T-helper 2 cell treated with Interferon-gamma antibody and Interleukin-4, amounts not matched to agents 100 ng/mL and 5 ng/mL, for 36 hours (primary cell): ENCODE data around the gene ERC2. TPM values are rescaled to one million over a fixed set of nuclear protein-coding genes. Genes with fewer than 3 reads are reported as not detected.

ENCODE experiments used
- intact Hi-C: fragments of 100-400 bp; cut with micrococcal nuclease; formaldehyde crosslinking; loops from one replicate; pipeline ENCODE4 v1.15.1; 2023
- total RNA-seq: library from RNA; stranded (reverse); gene quantifications from 2 replicates; pipeline ENCODE4 v1.2.3, GENCODE V29; 2022

Gene ERC2
- total RNA-seq, 1 donor from 2014 or later = 0.20 TPM

DNA sequence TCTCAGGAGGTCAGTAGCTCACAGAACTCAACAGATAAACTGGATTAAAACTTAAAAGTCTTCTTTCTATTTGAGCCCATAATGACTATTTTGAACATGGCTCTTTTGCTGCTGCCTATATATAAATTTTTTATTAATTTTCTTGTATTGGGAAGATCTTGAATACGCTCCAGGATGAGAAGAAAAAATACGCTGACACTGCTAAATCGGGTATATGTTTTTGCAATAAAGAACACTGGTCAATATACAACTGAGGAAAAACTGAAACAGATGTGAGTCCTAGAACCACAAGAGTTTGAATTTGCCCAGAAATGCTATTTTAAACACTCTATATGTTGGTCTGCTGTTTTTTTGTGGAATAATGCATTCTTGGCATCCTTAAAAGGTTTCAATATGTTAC, 1001.7 kb downstream of the ERC2 start:
- intact Hi-C loops = no loop called here

DNA sequence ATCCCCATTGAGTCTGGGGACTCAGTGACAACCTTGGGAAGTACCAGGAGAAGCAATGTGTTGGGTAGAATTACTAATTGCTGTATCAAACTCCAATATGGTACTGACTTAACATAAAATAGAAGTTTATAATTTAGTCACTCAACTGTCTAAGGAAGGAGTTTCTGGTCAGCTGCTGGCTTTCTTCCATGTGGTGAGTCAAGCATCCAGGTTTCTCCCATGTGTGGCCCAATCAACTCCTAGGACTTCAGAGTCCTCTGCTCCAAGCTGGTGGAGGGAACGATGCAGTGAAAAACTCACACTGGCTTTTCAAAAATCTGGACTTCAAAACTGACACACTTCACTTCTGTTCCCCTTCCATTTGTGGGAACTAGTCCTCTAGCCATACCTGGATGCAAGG, 1006.4 kb downstream of the ERC2 start:
- intact Hi-C loops = no loop called here

DNA sequence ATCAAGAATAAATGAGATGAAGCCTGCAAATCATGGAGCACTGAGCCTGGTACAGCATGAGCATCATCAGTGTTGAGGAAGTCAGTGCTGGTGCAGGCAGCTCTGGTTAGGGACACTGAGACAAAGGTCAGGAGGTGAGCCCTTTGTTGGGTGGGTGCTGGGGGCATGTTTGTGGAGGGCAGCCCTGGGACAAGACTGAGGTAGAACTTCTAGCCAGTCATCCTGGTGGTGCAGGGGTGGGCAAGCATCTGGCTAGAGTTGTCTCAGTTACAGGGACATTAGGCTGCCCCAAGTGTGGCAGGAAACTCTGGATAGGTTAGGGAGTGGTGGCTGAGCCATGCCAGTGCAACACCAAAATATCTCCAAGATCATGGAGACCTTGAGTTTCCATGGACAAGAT, 1008.4 kb downstream of the ERC2 start:
- intact Hi-C loops = no loop called here

Other genes starting within 250 kb of the ERC2 start
- gene CCDC66, start 88.7 kb upstream of the ERC2 start, total RNA-seq = 40.5 and 41.6 TPM in 2 replicates
- 74.3 and 78.9 TPM in 2 replicates for gene TASOR, start 214.8 kb upstream of the ERC2 start, total RNA-seq